ENCODE data around the gene AFMID. TPM values are rescaled to one million over a fixed set of nuclear protein-coding genes. Genes with fewer than 3 reads are reported as not detected.
A peak's percentile ranks its signal among the peaks of the same experiment; 100 is the strongest.

AFMID gene
- total and polyA plus RNA-seq, 9 of the 15 experiments (the other 6 are each of a cell fraction or from before 2014, with no cell fraction given) = 62.1 to 188 (median 74.4) TPM

DNA sequence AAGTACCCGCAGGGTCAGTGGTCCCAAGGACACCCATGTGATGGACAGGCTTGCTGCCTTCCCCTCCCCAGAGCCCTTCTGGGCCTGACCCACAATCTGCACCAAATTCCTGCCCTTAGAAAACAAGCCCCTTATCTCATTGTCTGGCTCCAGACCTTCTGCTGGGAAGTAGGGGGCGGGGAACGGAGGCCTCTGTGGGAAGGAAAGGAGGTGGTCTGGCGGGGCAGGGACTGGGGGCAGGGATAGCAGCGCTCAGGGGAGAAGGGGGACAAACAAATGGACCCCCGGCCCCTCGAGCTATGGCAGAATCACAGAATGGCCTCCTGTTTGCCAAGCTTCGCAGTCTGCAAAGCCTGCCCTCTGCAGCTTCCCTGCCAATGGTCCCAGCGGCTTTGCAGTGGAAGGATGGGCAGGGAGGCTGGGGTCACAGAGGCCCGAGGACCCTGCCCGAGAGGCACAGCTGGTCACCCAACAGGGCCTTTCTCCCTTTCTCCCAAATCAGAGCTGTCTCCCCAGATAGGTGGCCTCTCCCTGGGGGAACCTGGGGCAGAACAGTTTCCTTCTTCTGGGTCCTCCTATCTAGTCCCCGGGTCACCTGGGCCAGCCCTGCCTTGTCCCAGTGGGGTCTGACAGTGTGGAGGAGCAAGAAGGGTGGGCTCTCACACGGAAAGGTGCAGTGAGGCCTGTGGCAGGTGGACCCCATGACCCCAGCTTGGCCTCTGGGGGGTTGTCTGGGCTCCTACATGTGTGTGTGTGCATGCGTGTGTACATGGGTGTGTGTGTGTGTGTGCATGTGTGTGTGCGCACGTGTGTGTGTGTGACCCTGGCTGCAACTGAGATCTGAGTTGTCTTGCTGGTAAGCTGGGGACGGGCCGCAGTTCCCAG lies 69.8 kb downstream of the AFMID start (continued):
- TF ChIP-seq PCBP2 (IDR thresholded peaks at IDR 0.05; ENCODE audit: low read depth, low read length, poor library complexity, severe bottlenecking) (no peak), ZBTB26 (CRISPR knock-in tag; IDR thresholded peaks at IDR 0.05) (peak; percentile 85), ZNF212 (CRISPR knock-in tag; IDR thresholded peaks at IDR 0.05) (0 out of 2 replicates have a peak, but pooled peaks have one; percentile 35), GTF3C2 (IDR thresholded peaks at IDR 0.05; ENCODE audit: borderline replicate concordance, extremely low read depth, insufficient read length) (no peak), ZNF707 (CRISPR knock-in tag; conservative IDR thresholded peaks at IDR 0.05) (no peak), CBX8 (IDR thresholded peaks at IDR 0.05; ENCODE audit: borderline replicate concordance, extremely low read depth, low read depth, low read length, poor library complexity, severe bottlenecking) (no peak), ZNF717 (CRISPR knock-in tag; IDR thresholded peaks at IDR 0.05) (no peak), HDAC3 (IDR thresholded peaks at IDR 0.05; ENCODE audit: borderline replicate concordance, partially characterized antibody) (no peak), CBFA2T2 (conservative IDR thresholded peaks at IDR 0.05) (peak; percentile 26; the same call in 1 of the 2 replicates), SMARCA4 (IDR thresholded peaks at IDR 0.05) (peak; percentile 57; the same call in 1 of the 2 replicates), CREB1 (IDR thresholded peaks at IDR 0.05) (no peak; the same call in 1 of the 2 replicates), CREB1 (CRISPR knock-in tag; IDR thresholded peaks at IDR 0.05) (no peak), XRCC5 (IDR thresholded peaks at IDR 0.05; ENCODE audit: low read depth, low read length) (no peak), MITF (IDR thresholded peaks at IDR 0.05) (no peak), SMARCE1 (IDR thresholded peaks at IDR 0.05) (no peak), SMARCB1 (IDR thresholded peaks at IDR 0.05; ENCODE audit: insufficient read length, low read depth) (no peak)
- TF ChIP-seq, protein P1, sequence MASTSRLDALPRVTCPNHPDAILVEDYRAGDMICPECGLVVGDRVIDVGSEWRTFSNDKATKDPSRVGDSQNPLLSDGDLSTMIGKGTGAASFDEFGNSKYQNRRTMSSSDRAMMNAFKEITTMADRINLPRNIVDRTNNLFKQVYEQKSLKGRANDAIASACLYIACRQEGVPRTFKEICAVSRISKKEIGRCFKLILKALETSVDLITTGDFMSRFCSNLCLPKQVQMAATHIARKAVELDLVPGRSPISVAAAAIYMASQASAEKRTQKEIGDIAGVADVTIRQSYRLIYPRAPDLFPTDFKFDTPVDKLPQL (IDR thresholded peaks at IDR 0.05; ENCODE audit: extremely low read depth, insufficient read length) = no peak
- TF ChIP-seq, protein P2, sequence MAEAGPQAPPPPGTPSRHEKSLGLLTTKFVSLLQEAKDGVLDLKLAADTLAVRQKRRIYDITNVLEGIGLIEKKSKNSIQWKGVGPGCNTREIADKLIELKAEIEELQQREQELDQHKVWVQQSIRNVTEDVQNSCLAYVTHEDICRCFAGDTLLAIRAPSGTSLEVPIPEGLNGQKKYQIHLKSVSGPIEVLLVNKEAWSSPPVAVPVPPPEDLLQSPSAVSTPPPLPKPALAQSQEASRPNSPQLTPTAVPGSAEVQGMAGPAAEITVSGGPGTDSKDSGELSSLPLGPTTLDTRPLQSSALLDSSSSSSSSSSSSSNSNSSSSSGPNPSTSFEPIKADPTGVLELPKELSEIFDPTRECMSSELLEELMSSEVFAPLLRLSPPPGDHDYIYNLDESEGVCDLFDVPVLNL (CRISPR knock-in tag; IDR thresholded peaks at IDR 0.05; ENCODE audit: low read depth) = no peak
